Fibroblast of lung (primary cell): ENCODE results near the gene BGN. TPM values are rescaled to one million over a fixed set of nuclear protein-coding genes. Genes with fewer than 3 reads are reported as not detected.

Experiments used
- DNase-seq, 2 donors: peaks; one replicate each; pipeline versions ENCODE4 v3.0.0 to v3.0.0-alpha.2; 2010; ENCODE audit warnings: low read depth in 2 of 2
- H2AFZ ChIP-seq: 2 replicates; pipeline ENCODE4 v1.5.1; 2012; ENCODE audit warnings: low read length, control low read depth, inconsistent platforms
- H3K27ac ChIP-seq: 2 replicates; pipeline ENCODE4 v1.5.1; 2011; ENCODE audit warnings: low read length, control low read depth; ENCODE audit not compliant: insufficient read depth
- H3K27me3 ChIP-seq: 2 replicates; pipeline ENCODE4 v1.5.1; 2011; ENCODE audit warnings: mild to moderate bottlenecking, low read length; ENCODE audit not compliant: control insufficient read depth, insufficient read depth
- H3K36me3 ChIP-seq: 2 replicates; pipeline ENCODE4 v1.5.1; 2011; ENCODE audit warnings: low read length; ENCODE audit not compliant: control insufficient read depth, insufficient read depth
- H3K4me1 ChIP-seq: 2 replicates; pipeline ENCODE4 v1.5.1; 2011; ENCODE audit warnings: low read length; ENCODE audit not compliant: control insufficient read depth, insufficient read depth; ENCODE audit errors: extremely low read depth
- H3K4me2 ChIP-seq: 2 replicates; pipeline ENCODE4 v1.5.1; 2011; ENCODE audit warnings: low read length, control low read depth; ENCODE audit not compliant: insufficient read depth; ENCODE audit errors: extremely low read depth
- H3K4me3 ChIP-seq, 4 experiments: fragments of 200-600 bp in 1 of 4; sonication (generic) in 1 of 4; replicated peaks in 1 of 4; 2 replicates each; pipeline ENCODE4 v1.5.1; 2011 to 2016; ENCODE audit warnings: low read length in 4 of 4, low read depth in 3 of 4, mild to moderate bottlenecking in 3 of 4, control low read depth in 2 of 4, inconsistent platforms in 1 of 4, mixed read lengths in 1 of 4; ENCODE audit not compliant: insufficient read depth in 1 of 4; ENCODE audit errors: control extremely low read depth in 1 of 4
- H3K79me2 ChIP-seq: 2 replicates; pipeline ENCODE4 v1.5.1; 2012; ENCODE audit warnings: mild to moderate bottlenecking, low read length, inconsistent platforms; ENCODE audit not compliant: control insufficient read depth, insufficient read depth
- H3K9ac ChIP-seq: 2 replicates; pipeline ENCODE4 v1.5.1; 2011; ENCODE audit warnings: mild to moderate bottlenecking, low read length, control low read depth; ENCODE audit not compliant: insufficient read depth
- H3K9me3 ChIP-seq: 2 replicates; pipeline ENCODE4 v1.5.1; 2012; ENCODE audit warnings: low read depth, low read length; ENCODE audit not compliant: control insufficient read depth, insufficient read depth
- H4K20me1 ChIP-seq: 2 replicates; pipeline ENCODE4 v1.5.1; 2011; ENCODE audit warnings: low read length; ENCODE audit not compliant: control insufficient read depth, insufficient read depth; ENCODE audit errors: extremely low read depth
- CTCF ChIP-seq, 2 donors: IDR thresholded peaks in 1 of 2; conservative IDR thresholded peaks in 1 of 2; 1 replicate in 1 of 2; 2 replicates in 1 of 2; pipeline ENCODE4 v1.5.1; 2011 to 2012; ENCODE audit warnings: low read length in 2 of 2, control low read depth in 1 of 2, inconsistent platforms in 1 of 2, low read depth in 1 of 2, mild to moderate bottlenecking in 1 of 2
- EZH2 ChIP-seq: IDR thresholded peaks from 2 replicates; pipeline ENCODE4 v1.5.1; 2012; ENCODE audit warnings: low read length, control low read depth, mild to moderate bottlenecking; ENCODE audit errors: missing control alignments
- polyA plus RNA-seq, 2 donors: library from polyadenylated mRNA; depleted of rRNA in 1 of 2; stranded (reverse) in 1 of 2; unstranded in 1 of 2; fragments of >200 nt; gene quantifications; 2 replicates each; pipeline ENCODE4 v1.2.1, GENCODE V29; 2011 to 2012; ENCODE audit warnings: missing spikeins in 1 of 2
- total RNA-seq: library from RNA; depleted of rRNA; stranded (reverse); fragments of >200 nt; gene quantifications from 2 replicates; pipeline ENCODE4 v1.2.1, GENCODE V29; 2014

The BGN gene
- total and polyA plus RNA-seq, 2 donors (not counting 1 experiment from before 2014, with no cell fraction given): 10.1 to 61.7 TPM

GRCh38 chrX:153470411-153471363, 24.1 kb upstream of the BGN start, which contains the start of gene HAUS7:
HAUS7 (minus strand) TSS chrX:153470576; CDS start chrX:153470557, 19 bp downstream.
- Histone ChIP-seq H2AFZ (peak within 1 kb of the TSS; percentile 17), H3K36me3 (no peaks in the 10 kb centered on the region), H3K27me3 (no peaks in the 10 kb centered on the region), H3K4me2 (peak within 1 kb of the TSS; percentile 90), H3K9me3 (no peaks in the 10 kb centered on the region), H3K4me3 (peak within 1 kb of the TSS; percentile 63 to 72 (median 65)), H3K9ac (peak within 1 kb of the TSS; percentile 59), H3K4me1 (peaks cover 7% of the 10 kb centered on the region), H3K27ac (peak within 1 kb of the TSS; percentile 14), H3K79me2 (no peaks in the 10 kb centered on the region), H4K20me1 (no peaks in the 10 kb centered on the region)
- peak; percentile 42 to 62 for TF ChIP-seq CTCF (conservative IDR thresholded peaks at IDR 0.05 in 1 of 2, IDR thresholded peaks at IDR 0.05 in 1 of 2; ENCODE audit: low read depth in 1 of 2, low read length in 2 of 2)
- no peak for TF ChIP-seq EZH2
- DNase-seq: peak; percentile 85 to 90

GRCh38 chrX:153471663-153472280, 23.0 kb upstream of the BGN start:
- no peak overlapping the region for H3K9ac ChIP-seq
- H4K20me1 ChIP-seq: no peaks in the 10 kb centered on the region
- no peak overlapping the region for H2AFZ ChIP-seq
- H3K4me2 ChIP-seq: no peak overlapping the region
- H3K4me1 ChIP-seq: peaks cover 16% of the 10 kb centered on the region
- no peaks in the 10 kb centered on the region for H3K79me2 ChIP-seq
- no peak overlapping the region for H3K4me3 ChIP-seq
- TF ChIP-seq CTCF (conservative IDR thresholded peaks at IDR 0.05 in 1 of 2, IDR thresholded peaks at IDR 0.05 in 1 of 2; ENCODE audit: low read depth in 1 of 2, low read length in 2 of 2): no peak
- no peak for TF ChIP-seq EZH2
- H3K9me3 ChIP-seq: no peaks in the 10 kb centered on the region
- no peak overlapping the region for H3K27ac ChIP-seq
- no peaks in the 10 kb centered on the region for H3K36me3 ChIP-seq
- H3K27me3 ChIP-seq: no peaks in the 10 kb centered on the region
- peak in 1 of 2 donors; percentile 69 for DNase-seq

GRCh38 chrX:153473126-153473525, 21.7 kb upstream of the BGN start:
- Histone ChIP-seq H2AFZ (no peak overlapping the region), H3K9me3 (no peaks in the 10 kb centered on the region), H3K79me2 (no peaks in the 10 kb centered on the region), H3K4me1 (peaks cover 19% of the 10 kb centered on the region), H3K27me3 (no peaks in the 10 kb centered on the region), H3K36me3 (no peaks in the 10 kb centered on the region), H3K9ac (no peak overlapping the region), H3K4me3 (no peak overlapping the region), H3K4me2 (no peak overlapping the region), H3K27ac (no peak overlapping the region), H4K20me1 (no peaks in the 10 kb centered on the region)
- no peak for TF ChIP-seq EZH2
- no peak for TF ChIP-seq CTCF (conservative IDR thresholded peaks at IDR 0.05 in 1 of 2, IDR thresholded peaks at IDR 0.05 in 1 of 2; ENCODE audit: low read depth in 1 of 2, low read length in 2 of 2)
- no peak for DNase-seq
